ENCODE data around the gene ZNF234.

GRCh38 chr19:44113784-44114390 is 27.5 kb upstream of the ZNF234 start:
- TF ChIP-seq POLR2A (IDR thresholded peaks at IDR 0.05; ENCODE audit: low read length), result no peak
- no peak for TF ChIP-seq GATA1 (IDR thresholded peaks at IDR 0.05; ENCODE audit: low read depth, low read length)
